ENCODE results near the gene PKDREJ.

DNA sequence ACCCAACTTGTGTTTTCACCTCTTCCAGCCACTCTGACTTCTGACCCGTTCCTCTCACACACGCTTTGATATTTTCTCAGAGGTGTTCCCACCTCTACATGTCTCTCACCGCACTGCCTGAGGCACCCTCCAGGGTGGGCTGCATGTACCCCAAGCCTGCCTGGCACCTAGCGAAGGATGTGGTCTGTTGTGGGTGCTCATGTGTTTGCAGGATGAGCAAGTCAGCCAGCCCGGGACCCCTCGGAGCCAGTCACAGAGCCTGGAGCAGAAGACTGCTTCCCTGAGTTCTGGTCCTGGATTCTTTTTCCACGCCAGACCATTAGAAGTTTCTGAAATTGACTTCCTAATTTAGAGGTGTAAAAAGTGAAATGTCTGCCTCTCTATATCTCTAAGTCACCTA is 37.3 kb upstream of the PKDREJ start:
- TF ChIP-seq POLR2A (IDR thresholded peaks at IDR 0.05) = no peak
- TF ChIP-seq, protein P1, sequence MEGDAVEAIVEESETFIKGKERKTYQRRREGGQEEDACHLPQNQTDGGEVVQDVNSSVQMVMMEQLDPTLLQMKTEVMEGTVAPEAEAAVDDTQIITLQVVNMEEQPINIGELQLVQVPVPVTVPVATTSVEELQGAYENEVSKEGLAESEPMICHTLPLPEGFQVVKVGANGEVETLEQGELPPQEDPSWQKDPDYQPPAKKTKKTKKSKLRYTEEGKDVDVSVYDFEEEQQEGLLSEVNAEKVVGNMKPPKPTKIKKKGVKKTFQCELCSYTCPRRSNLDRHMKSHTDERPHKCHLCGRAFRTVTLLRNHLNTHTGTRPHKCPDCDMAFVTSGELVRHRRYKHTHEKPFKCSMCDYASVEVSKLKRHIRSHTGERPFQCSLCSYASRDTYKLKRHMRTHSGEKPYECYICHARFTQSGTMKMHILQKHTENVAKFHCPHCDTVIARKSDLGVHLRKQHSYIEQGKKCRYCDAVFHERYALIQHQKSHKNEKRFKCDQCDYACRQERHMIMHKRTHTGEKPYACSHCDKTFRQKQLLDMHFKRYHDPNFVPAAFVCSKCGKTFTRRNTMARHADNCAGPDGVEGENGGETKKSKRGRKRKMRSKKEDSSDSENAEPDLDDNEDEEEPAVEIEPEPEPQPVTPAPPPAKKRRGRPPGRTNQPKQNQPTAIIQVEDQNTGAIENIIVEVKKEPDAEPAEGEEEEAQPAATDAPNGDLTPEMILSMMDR (IDR thresholded peaks at IDR 0.05) = no peak
- no peak for TF ChIP-seq EP300 (IDR thresholded peaks at IDR 0.05; ENCODE audit: low read depth)
- no peak for TF ChIP-seq POLR2AphosphoS5 (IDR thresholded peaks at IDR 0.05)
